PC-3 (cell line): ENCODE data around the gene DCAF4. TPM values are rescaled to one million over a fixed set of nuclear protein-coding genes. Genes with fewer than 3 reads are reported as not detected.

Experiments used
- ATAC-seq: fragments of 200-7000 bp; cut with Tn5 transposase; 2 replicates; pipeline ENCODE4 v1.9.1; 2020; ENCODE audit warnings: mild to moderate bottlenecking, moderate library complexity
- BruUV-seq: library from RNA; stranded (reverse); fragments of 400-500 nt; replicated peaks from 2 replicates; lab custom pipeline; 2021; lab: Mats Ljungman, UMichigan
- CTCF ChIA-PET: fragments of 300-600 bp; sonication (Branson Sonifier 250); formaldehyde crosslinking; loops from one replicate; lab custom pipeline; 2022; ENCODE audit warnings: antibody characterized with exemption; lab: Charles Lee
- POLR2A ChIA-PET: fragments of 300-600 bp; sonication (Branson Sonifier 250); formaldehyde crosslinking; loops from one replicate; lab custom pipeline; 2022; ENCODE audit warnings: antibody characterized with exemption; ENCODE audit not compliant: unreplicated experiment; lab: Charles Lee
- DNase-seq: peaks from one replicate; pipeline ENCODE4 v3.0.0-alpha.2; 2015
- H2AFZ ChIP-seq: fragments of 300-600 bp; sonication (generic); 2 replicates; pipeline ENCODE4 v1.6.0; 2016; ENCODE audit warnings: antibody characterized with exemption, low read length
- H3F3A ChIP-seq: fragments of 300-600 bp; sonication (generic); one replicate; pipeline ENCODE4 v1.6.0; 2017; ENCODE audit warnings: antibody characterized with exemption, low read length, control low read depth, mild to moderate bottlenecking; ENCODE audit not compliant: unreplicated experiment
- H3K27ac ChIP-seq: fragments of 300-600 bp; sonication (generic); 2 replicates; pipeline ENCODE4 v1.5.1; 2016; ENCODE audit warnings: mild to moderate bottlenecking, low read length
- H3K27me3 ChIP-seq: fragments of 300-600 bp; sonication (generic); 2 replicates; pipeline ENCODE4 v1.6.1; 2016; ENCODE audit warnings: low read length, mixed read lengths
- H3K36me3 ChIP-seq: fragments of 300-600 bp; sonication (generic); 2 replicates; pipeline ENCODE4 v1.6.1; 2016; ENCODE audit warnings: low read depth, mixed run types, low read length, mixed read lengths
- H3K4me1 ChIP-seq: fragments of 300-600 bp; sonication (generic); 2 replicates; pipeline ENCODE4 v1.5.1; 2016; ENCODE audit warnings: low read length; ENCODE audit not compliant: insufficient read depth
- H3K4me2 ChIP-seq: fragments of 300-600 bp; sonication (generic); 2 replicates; pipeline ENCODE4 v1.6.0; 2016; ENCODE audit warnings: low read length
- H3K4me3 ChIP-seq: fragments of 300-600 bp; sonication (generic); 2 replicates; pipeline ENCODE4 v1.5.1; 2016; ENCODE audit warnings: mild to moderate bottlenecking, low read length, mixed read lengths
- H3K79me2 ChIP-seq: fragments of 300-600 bp; sonication (generic); 2 replicates; pipeline ENCODE4 v1.6.1; 2017; ENCODE audit warnings: low read length, mixed read lengths
- H3K9ac ChIP-seq: fragments of 300-600 bp; sonication (generic); 2 replicates; pipeline ENCODE4 v1.6.0; 2016; ENCODE audit warnings: mild to moderate bottlenecking, low read length
- H3K9me2 ChIP-seq: fragments of 300-600 bp; sonication (generic); replicated peaks from 2 replicates; pipeline ENCODE4 v1.6.1; 2016; ENCODE audit warnings: mixed run types, low read length, mixed read lengths
- H3K9me3 ChIP-seq: fragments of 300-600 bp; sonication (generic); 2 replicates; pipeline ENCODE4 v1.6.1; 2016; ENCODE audit warnings: low read length, mixed read lengths
- H4K20me1 ChIP-seq: fragments of 300-600 bp; sonication (generic); 2 replicates; pipeline ENCODE4 v1.6.1; 2016; ENCODE audit warnings: low read length, mixed read lengths
- EZH2 ChIP-seq: fragments of 300-600 bp; sonication (generic); IDR thresholded peaks from one replicate; pipeline ENCODE4 v1.6.1; 2017; ENCODE audit warnings: antibody characterized with exemption, mild to moderate bottlenecking, low read length; ENCODE audit not compliant: unreplicated experiment
- EZH2phosphoT487 ChIP-seq: fragments of 300-600 bp; sonication (generic); IDR thresholded peaks from 2 replicates; pipeline ENCODE4 v1.6.1; 2018; ENCODE audit warnings: mild to moderate bottlenecking, antibody characterized with exemption, low read length, borderline replicate concordance
- intact Hi-C: fragments of 100-400 bp; cut with micrococcal nuclease; formaldehyde crosslinking; loops from 2 replicates; pipeline ENCODE4 v1.9.0; 2023
- total RNA-seq: library from RNA; depleted of rRNA; stranded (reverse); fragments of >200 nt; gene quantifications from 2 replicates; pipeline ENCODE4 v1.2.3, GENCODE V29; 2014
- TF ChIP-seq, protein P1 (sequence below): fragments of 300-600 bp; sonication (generic); conservative IDR thresholded peaks from 2 replicates; pipeline ENCODE4 v1.5.1; 2017; ENCODE audit warnings: antibody characterized with exemption, low read depth, mild to moderate bottlenecking, low read length

Gene DCAF4
- total RNA-seq, 1 experiment from 2014 or later, result 55.8 TPM

DNA sequence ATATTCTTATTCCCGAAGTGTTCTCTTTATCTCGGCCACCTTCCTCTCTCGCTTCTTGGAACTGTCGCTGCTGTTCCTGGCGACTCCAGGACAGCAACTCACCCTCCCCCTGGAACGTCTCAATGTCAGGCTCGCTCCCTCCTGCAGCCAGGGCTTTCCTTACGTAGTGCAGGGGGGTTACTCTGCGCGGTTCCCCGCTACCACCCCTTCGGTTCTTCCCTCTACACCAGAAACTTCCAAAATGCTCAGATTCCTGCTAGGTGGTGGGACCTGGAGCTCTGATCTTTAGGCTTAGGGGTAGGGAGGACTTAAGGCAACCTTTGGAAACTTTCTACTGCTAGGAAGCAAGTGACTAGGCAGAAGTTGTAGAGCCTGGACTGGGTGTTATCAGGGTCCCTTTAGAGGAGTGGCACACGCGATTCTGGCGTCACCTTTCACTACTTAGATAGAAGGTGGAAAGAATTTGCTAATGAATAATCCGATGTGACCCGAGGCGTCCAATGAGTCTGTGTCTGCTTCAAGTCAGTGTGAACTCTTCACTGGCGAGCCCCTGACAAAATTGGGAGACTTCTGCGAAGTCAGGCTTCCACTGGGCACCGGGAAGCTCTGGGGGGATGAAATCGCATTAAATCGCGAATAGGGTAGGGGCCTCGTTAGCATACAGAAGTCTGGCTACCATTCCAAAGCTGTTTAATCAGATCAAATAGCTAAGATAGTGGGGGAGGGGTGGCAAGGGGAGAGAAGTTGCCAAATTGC is 31.5 kb upstream of the DCAF4 start:
- peak overlapping the region; percentile 97 for H2AFZ ChIP-seq
- peaks cover 8% of the 10 kb centered on the region; the same call in 1 of the 2 replicates for H4K20me1 ChIP-seq
- H3K9me3 ChIP-seq, result no peaks in the 10 kb centered on the region
- H3K4me3 ChIP-seq, result peak overlapping the region; percentile 82
- no peaks in the 10 kb centered on the region for H3F3A ChIP-seq
- TF ChIP-seq, protein P1, sequence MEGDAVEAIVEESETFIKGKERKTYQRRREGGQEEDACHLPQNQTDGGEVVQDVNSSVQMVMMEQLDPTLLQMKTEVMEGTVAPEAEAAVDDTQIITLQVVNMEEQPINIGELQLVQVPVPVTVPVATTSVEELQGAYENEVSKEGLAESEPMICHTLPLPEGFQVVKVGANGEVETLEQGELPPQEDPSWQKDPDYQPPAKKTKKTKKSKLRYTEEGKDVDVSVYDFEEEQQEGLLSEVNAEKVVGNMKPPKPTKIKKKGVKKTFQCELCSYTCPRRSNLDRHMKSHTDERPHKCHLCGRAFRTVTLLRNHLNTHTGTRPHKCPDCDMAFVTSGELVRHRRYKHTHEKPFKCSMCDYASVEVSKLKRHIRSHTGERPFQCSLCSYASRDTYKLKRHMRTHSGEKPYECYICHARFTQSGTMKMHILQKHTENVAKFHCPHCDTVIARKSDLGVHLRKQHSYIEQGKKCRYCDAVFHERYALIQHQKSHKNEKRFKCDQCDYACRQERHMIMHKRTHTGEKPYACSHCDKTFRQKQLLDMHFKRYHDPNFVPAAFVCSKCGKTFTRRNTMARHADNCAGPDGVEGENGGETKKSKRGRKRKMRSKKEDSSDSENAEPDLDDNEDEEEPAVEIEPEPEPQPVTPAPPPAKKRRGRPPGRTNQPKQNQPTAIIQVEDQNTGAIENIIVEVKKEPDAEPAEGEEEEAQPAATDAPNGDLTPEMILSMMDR, result no peak
- TF ChIP-seq EZH2 (no peak), EZH2phosphoT487 (no peak)
- intact Hi-C loops, result loop anchor here (1.0 to 2.0 kb wide), 7 partner anchors 32 to 258 kb away; partner anchors contain the start of gene DCAF4
- TSS peak; percentile 95 for BruUV-seq
- ChIA-PET CTCF (interaction anchor here (0.7 to 2.1 kb wide), 11 partner anchors 10 to 381 kb away, joined by 3 to 20 read pairs (median 6); no protein-coding TSS in a partner anchor), POLR2A (interaction anchor here (0.5 to 1.0 kb wide), 10 partner anchors 19 to 393 kb away, joined by 3 to 21 read pairs (median 4); partner anchors contain the start of gene RBM25)
- ATAC-seq (peak; percentile 50), DNase-seq (peak; percentile 55)
- peak overlapping the region; percentile 95 for H3K4me2 ChIP-seq
- H3K36me3 ChIP-seq, result no peaks in the 10 kb centered on the region
- H3K27me3 ChIP-seq, result no peaks in the 10 kb centered on the region
- H3K9ac ChIP-seq, result peak overlapping the region; percentile 51
- peaks cover 25% of the 10 kb centered on the region for H3K4me1 ChIP-seq
- peaks cover 41% of the 10 kb centered on the region for H3K79me2 ChIP-seq
- H3K27ac ChIP-seq, result peak overlapping the region; percentile 1; the same call in 1 of the 2 replicates
- no peaks in the 10 kb centered on the region for H3K9me2 ChIP-seq

DNA sequence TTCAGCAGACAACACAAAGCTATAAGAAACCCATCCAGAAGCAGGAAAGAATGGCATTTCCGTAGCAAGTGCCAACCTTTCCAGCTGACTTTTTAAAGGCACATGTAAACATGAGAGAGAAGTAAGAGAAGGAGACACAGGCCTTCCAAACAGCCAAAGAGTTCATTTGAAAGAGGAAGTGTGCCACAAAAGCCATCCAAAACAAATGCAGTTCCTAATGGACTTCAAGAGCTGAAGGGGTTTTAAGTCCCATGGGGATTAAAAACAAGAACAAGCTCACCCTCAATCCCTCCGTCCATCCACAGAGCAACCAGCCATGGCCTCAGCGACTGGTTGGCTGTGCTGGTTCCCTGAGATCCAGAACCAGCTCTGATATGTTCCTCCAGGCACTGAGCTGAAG is 27.8 kb upstream of the DCAF4 start:
- no TSS peak for BruUV-seq
- TF ChIP-seq, protein P1, result no peak
- TF ChIP-seq EZH2, result no peak
- no peak for TF ChIP-seq EZH2phosphoT487
- no peak overlapping the region for H3K27ac ChIP-seq
- no peak overlapping the region for H3K4me2 ChIP-seq
- DNase-seq (no peak), ATAC-seq (no peak)
- peaks cover 4% of the 10 kb centered on the region; the same call in 1 of the 2 replicates for H3K79me2 ChIP-seq
- ChIA-PET POLR2A (no interaction called here), CTCF (interaction anchor here (0.6 kb wide), 1 partner anchor 390 kb away, joined by 6 read pairs; no protein-coding TSS in a partner anchor)
- H4K20me1 ChIP-seq, result no peaks in the 10 kb centered on the region
- H3K4me3 ChIP-seq, result no peak overlapping the region
- no peaks in the 10 kb centered on the region for H3K36me3 ChIP-seq
- no peak overlapping the region for H3K9ac ChIP-seq
- no peaks in the 10 kb centered on the region for H3F3A ChIP-seq
- H3K9me2 ChIP-seq, result no peaks in the 10 kb centered on the region
- peaks cover 13% of the 10 kb centered on the region for H3K4me1 ChIP-seq
- H2AFZ ChIP-seq, result no peak overlapping the region
- H3K9me3 ChIP-seq, result no peaks in the 10 kb centered on the region
- H3K27me3 ChIP-seq, result no peaks in the 10 kb centered on the region
- intact Hi-C loops, result no loop called here

DNA sequence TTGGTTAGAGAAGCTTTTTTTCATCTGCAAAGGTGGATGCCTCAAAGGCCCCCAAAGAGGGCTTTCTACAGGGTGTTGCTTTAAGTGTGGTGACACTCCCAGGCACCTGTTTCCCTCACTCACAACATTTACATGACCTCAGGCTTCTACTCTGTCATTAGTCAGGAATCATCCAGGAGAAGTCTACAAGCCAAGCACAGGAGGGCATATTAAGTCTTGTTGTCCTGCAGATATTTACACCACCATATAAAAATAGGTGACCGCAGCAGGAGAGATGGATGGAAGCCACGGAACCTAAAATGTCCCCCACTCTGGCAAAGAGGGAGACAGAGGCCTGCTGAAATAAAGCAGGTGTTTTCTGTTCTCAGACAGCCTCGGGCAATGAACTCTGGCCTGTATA is 24.9 kb upstream of the DCAF4 start:
- Histone ChIP-seq H3K36me3 (no peaks in the 10 kb centered on the region), H3K9me2 (no peaks in the 10 kb centered on the region), H3K79me2 (no peaks in the 10 kb centered on the region), H3K27me3 (no peaks in the 10 kb centered on the region), H3K4me1 (peaks cover 11% of the 10 kb centered on the region), H3K4me3 (no peak overlapping the region), H3K9me3 (no peaks in the 10 kb centered on the region), H3F3A (no peaks in the 10 kb centered on the region), H3K9ac (no peak overlapping the region), H2AFZ (no peak overlapping the region), H4K20me1 (no peaks in the 10 kb centered on the region), H3K27ac (no peak overlapping the region), H3K4me2 (no peak overlapping the region)
- TF ChIP-seq, protein P1, result no peak
- TF ChIP-seq EZH2phosphoT487 (no peak), EZH2 (no peak)
- no TSS peak for BruUV-seq
- POLR2A ChIA-PET, result no interaction called here
- intact Hi-C loops, result no loop called here
- CTCF ChIA-PET, result no interaction called here
- ATAC-seq (no peak), DNase-seq (no peak)
